CD4-positive, alpha-beta T cell treated with Interleukin-15 for 4 hours (primary cell): Measurements from ENCODE around the gene SCAF1.
A peak's percentile ranks its signal among the peaks of the same experiment; 100 is the strongest.
"Not testable (repeated sequence)": the region's sequence is repeated elsewhere in the genome, so short reads cannot be mapped to it uniquely, and the experiment has no call there.

Experiments used
- DNase-seq: peaks from one replicate; pipeline ENCODE4 v3.0.0-alpha.2; 2020; ENCODE audit warnings: low spot score

SCAF1 gene

DNA sequence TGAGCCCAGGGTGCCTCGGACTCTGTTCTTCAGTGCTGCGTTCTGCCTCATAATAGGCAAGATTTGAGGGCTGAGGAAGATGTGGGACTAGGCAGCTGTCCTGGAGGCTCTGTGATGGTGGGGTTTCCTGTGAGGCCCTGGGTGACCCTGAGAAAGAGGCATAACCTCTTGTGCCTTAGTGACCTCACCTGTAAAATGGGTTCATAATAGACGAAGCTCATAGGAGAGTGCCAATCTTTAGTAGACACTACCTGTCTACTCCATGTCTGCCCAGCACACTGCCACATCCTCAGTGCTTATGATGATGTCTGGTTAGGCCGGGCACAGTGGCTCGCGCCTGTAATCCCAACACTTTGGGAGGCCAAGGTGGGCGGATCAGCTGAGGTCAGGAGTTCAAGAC, 25.5 kb upstream of the SCAF1 start:
- DNase-seq = no peak

DNA sequence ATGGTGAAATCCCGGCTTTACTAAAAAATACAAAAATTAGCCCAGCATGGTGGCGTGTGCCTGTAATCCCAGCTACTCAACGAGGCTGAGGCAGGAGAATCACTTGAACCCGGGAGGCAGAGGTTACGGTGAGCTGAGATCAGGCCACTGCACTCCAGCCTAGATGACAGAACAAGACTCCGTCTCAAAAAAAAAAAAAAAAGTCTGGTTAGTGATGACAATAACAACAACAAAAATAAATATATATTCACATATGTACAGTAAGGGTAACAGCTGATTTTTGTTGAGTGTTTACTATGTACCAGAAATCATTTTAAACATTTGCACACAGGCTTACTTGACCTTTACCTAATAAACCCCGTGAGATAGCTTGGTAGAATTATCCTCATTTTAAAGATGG, 25.1 kb upstream of the SCAF1 start:
- no peak for DNase-seq

DNA sequence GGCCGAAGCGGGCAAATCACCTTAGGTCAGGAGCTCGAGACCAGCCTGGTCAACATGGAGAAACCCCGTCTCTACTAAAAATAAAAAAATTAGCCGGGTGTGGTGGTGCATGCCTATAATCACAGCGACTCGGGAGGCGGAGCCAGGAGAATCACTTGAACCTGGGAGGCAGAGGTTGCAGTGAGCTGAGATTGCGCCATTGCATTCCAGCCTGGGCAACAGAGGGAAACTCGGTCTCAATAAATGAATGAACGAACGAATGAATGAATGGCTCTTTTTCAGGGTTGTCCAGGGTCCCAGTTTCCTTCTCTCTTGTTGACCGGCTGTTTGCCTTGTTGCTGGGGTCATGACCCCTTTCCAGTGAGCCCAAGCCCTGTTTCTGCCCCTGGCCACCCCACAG, 24.1 kb upstream of the SCAF1 start:
- not testable (repeated sequence) for DNase-seq

DNA sequence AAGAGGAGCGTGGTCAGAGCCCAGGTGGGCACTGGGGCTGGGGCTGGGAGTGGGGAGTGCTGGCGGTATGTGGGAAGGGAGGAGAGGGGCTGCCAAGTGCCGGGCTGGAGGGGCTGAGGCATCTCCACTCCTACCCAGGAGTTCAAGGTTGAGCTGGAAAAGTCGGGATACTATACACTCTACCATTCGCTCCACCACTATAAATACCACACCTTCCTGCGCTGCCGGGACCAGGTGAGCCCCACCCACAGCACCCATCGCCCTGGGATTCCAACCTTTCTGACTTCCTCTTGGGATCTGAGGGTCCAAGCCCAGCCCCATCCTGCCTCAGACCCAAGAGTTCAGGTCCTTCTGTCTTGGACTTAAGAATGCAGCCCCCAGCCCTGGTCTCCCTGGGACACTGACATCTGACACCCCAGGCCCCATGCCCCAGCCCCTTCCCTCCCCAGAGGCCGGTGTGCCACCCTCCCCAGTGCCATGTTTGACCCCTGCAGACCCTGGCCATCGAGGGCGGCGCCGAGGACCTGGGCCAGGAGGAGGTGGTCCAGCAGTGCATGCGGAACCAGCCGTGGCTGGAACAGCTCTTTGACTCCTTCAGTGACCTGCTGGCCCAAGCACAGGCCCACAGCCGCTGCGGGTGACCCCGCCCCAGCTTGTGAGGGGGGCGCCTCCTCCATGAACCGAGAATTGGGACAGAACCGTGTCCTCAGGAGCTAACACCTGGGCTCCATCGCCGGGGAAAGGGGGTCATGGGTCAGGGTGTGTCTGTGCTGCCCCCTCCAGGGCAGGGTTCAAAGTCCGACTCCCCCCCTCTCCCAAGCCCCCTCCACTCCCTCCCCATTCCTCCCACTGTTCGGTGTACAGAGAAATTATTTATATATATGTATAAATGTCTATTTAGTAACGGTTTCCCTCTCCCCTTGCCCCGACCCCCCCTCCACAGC, 16.8 kb upstream of the SCAF1 start:
- no peak for DNase-seq

DNA sequence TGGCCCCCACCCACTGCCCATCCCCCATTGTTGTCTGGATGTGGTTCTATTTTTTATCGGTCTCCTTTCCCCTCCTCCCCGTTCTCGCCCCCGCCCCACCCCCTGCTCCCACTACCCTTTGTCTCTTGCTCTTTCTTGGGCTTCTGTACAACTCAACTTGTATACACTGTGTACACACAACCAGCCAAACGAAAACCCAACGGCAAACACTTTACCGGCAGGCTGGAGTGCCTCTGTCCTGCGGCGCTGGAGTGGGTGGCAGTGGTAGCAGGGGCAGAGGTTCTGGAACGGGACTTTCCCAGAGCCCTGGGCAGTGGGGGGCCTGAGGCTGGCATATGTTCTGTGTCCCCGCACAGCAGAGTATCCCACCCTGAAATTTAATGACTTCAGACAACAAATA, 15.8 kb upstream of the SCAF1 start:
- DNase-seq = no peak

DNA sequence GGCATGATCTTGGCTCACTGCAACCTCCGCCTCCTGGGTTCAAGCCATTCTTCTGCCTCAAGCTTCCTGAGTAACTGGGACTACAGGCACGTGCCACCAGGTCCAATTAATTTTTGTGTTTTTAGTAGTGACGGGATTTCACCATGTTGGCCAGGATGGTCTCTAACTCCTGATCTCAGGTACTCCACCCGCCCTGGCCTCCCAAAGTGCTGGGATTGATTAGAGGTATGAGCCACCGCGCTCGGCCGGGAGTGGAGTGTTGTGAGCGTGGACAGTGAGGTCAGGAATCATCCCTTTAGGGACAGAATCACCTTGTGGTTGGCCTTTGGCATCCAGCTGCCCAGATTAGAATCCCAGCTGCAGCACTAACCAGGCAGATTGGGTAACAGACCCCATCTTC, 12.3 kb upstream of the SCAF1 start:
- no peak for DNase-seq

DNA sequence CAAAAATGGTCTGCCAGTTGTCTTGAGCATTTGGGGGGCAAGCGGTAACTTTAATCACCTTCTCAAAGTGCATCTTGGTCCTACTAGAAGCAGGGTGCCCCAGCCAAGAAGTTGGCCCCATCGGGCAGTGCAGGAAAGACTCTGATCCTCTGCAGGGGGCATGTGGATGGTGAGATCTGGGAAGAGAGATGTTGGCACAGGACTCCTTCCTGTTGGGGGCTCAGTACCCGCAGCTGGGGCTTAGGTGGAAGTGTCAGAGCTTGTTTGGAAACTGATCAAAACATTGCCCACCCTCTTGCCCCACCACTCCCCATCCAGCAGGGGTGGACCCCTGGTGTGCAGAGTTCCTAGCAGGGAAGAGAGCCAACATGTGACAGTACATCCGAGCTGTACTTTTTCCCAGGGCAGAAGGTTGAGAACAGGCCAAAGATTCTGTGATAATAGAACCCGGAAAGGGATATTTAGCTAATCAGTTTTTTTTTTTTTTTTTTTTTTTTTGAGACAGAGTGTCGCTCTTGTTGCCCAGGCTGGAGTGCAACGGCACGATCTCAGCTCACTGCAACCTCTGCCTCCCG, 10.9 kb upstream of the SCAF1 start:
- no peak for DNase-seq

DNA sequence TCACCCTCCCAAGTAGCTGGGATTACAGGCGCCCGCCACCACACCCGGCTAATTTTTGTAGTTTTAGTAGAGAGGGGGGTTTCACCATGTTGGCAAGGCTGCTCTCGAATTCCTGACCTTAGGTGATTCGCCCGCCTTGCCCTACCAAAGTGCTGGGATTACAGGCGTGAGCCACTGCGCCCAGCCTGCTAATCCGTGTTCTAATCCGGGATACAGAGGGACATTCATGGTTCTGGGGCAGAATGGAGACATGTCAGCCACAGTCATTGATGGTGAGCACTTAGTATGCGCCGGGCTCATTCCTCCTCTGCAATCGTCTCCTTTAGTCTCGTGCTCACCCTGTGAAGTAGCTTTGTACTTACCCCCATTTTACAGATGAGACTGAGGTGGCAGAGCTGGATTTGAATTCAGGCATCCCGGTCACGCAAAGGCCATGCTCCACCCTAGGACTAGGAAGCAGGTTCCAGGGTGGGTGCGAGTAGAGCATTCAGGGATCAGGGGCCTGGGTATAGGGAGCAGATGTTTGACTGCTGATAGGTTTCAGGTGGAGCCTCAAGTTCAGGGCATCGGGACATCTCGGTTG, 10.3 kb upstream of the SCAF1 start:
- DNase-seq = no peak

DNA sequence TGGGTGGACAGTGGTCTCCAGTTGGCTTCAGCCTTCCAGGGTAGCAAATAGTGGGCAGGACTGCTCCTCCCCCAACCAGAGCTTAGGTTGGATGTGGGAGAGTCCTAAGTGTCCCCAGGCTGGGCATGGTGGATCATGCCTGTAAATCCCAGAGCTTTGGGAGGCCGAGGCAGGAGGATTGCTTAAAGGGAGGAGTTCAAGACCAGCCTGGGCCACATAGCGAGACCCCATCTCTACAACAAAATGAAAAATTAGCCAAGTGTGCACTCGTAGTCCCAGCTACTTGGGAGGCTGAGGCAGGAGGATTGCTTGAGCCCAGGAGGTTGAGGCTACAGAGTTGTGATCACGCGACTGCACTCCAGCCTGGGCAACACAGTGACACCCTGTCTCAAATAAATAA, 9.4 kb upstream of the SCAF1 start:
- no peak for DNase-seq

DNA sequence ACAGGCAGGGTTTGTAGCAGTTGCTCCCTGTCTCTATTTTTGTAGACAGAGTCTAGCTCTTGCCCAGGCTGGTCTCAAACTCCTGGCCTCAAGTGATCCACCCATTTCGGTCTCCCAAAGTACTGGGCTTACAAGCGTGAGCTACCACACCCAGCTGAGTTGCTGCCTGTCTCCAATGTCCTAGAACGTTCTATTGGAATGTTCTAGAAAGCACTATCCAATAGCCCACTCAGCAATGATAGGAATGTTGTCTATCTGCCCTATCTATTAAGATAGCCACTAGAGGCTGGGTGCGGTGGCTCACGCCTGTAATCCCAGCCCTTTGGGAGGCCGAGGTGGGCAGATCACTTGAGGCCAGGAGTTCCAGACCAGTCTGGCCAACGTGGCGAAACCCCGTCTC, 8.7 kb upstream of the SCAF1 start:
- DNase-seq = not testable (repeated sequence)

DNA sequence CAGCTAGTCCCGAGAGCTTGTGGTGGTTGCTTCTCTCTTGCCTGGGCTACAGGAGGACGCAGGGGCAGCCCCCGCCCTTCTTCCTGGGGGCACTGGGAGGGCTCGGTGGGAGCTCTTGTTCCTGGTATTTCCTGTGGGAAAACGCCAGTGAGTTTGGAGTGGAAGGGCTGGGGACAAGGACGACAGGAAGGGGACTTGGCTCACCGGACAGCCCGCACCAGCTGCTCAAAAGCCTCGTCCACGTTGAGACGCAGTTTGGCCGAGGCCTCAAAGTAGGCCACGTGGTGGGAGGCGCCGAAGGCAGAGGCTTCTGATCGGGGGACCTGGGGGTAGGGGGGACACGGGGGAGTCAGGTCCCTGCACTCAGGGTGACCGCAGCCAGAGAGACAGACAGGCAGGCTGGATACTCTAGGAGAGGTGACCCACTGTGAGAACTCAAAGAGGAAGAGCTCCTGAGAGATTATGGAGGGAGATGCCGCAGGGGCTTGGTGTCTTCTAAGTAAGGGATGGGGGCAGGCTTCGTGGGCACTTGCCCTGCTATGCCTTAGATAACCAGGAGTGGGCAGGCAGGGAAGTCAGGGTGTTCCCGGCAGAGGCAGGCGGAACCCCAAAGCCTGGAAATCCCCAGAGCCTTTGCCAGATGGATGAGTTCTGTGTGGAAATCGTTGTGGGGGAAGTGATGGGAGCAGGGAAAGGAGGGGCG, 6.3 kb upstream of the SCAF1 start:
- DNase-seq = no peak

DNA sequence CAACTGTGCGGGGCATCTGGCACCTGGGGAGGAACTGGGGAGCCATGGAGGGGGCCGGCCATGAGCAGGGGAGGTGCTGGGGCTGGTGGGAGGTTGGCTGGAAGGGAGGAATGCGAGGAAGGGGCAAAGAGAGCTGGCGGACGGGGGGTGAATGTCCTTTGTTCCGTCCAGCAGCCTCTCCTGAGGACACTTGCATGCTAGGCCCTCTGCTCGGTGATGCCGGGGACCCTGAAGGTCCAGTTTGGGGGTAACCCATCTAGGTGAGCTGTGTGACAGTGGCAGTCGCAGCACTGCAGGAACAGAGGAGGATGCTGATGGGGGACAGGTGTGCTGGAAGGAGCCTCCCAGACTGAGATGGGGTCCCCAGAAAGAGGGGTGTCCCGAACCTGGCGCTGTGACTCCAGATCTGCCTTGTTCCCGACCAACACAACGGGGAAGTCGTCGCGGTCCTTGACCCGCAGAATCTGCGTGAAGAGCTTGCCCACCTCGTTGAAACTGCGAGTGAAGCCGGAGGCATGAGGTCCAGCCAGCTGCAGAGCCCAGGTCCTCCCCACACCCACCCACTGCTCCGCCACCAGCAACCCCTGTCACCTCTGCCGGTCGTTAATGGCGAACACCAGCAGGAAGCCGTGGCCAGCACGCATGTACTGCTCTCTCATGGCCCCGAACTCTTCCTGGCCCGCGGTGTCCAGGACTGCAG, 5.6 kb upstream of the SCAF1 start:
- no peak for DNase-seq

DNA sequence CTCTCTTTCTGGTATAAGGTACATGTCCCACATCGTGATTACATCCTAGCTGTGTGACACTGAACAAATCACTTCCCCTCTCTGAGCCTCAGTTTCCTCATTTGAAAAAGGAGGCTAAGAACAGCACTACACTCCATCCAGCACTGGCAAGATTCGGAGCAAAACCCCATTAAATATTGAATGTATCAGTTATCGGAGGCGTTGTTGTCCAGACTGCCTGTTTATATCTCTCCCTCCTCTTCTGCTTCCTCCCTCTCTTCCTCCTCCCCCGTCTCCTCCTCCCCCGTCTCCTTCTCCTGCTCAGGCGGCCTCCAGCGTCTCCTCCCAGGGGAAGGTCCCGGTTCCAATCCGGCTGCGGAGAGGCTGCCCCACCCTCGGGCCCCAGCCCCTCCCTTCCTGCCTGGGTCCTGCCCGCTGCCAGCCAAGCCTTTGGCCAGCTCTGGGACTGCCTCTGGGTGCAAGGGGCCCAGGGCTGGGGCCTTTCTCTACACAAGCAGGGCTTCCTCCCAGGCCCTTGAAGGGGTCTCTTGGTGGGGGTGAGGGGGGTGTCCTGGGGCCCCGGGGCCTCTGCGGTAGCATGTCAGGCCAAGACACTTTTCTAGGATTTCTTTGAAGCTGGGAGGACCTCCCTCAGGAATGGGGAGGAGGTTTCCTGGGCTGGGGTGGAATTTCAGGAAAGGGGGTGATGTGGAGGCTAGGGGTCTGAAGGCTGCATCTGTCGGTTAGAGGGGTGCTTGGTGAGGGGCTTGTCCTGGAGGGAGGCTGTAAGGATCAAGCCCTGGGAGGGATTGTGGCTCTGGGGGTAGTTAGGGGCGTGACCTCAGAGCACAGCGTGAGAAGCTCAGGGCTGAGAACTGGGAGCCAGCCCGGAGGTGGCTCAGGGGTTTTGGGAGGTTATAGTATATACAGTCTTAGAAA, 3.9 kb upstream of the SCAF1 start:
- no peak for DNase-seq

DNA sequence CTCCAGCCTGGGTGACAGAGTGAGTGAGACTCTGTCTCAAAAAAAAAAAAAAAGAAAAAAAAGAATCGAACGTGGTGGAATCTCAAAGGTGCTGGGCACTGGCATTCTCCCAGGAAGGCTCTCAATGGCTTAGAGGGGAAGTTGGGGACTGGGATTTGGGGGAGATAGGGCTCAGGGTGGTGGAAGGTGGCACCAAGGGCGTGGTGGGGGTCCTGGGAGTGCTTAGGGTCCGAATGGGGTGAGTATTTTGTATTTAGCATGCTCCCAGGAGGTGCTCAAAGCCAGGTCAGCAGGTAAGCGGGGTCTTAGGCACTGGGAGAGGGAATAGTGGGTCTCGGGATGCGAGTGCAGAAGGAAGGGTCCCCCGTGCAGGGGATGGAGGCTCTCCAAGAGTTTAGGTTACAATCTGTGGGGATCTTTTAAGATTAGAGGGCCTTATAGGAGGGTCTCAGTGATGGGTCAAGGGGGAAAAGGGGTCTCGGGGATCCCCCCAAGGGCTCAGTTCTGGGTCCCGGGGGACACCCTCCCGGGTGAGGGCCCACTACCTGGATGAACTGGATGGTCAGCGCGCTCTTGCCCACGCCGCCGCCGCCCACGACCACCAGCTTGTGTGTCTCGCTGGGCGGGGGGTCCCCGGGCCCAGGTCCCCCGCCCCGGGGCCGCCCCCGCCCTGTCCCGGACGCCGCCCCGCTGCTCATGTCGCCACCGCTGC, 2.5 kb upstream of the SCAF1 start:
- DNase-seq = no peak

DNA sequence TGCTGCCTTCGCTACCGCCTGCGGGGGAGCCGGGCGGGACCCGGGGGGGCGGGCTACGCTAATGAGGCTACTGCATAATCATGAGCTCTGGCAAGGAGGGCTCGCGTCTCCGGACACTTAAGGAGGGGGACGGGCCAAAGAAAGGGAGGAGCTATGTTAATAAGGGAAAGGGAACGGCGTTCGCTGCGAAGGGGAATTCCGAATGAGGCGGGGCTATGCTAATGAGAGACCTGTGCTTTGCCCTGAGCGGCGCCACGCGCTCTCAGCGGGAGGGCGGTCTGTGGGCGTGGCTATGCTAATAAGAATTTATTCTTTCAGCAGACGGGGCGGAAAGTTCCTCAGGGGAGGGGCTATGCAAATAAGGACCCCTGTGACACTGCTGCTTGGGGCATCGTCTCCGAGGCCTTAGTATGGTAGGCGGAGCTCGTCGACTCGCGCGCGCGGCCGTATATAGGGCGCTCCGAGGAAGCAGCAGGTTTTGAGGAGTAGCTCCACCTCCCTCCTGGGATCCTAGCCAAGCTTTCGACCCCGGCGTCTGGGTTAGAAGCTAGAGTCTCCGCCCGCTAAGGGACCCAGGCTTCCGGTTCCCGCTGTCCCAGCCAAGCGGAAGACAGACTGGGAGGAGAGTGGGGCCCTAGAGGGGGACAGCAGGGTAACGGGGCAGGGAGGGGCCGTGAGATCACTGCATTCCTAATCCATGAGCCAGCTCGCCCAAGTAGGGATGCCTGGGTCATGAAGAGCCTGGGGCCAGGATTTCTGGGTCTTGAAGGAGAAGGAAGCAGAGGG, 1.7 kb upstream of the SCAF1 start, which contains the start of gene RRAS:
Gene RRAS (minus strand): TSS at position 31 of the 786 bp plus-strand sequence. CDS start 45 bp downstream, outside the sequence.
- DNase-seq = peak; percentile 100

DNA sequence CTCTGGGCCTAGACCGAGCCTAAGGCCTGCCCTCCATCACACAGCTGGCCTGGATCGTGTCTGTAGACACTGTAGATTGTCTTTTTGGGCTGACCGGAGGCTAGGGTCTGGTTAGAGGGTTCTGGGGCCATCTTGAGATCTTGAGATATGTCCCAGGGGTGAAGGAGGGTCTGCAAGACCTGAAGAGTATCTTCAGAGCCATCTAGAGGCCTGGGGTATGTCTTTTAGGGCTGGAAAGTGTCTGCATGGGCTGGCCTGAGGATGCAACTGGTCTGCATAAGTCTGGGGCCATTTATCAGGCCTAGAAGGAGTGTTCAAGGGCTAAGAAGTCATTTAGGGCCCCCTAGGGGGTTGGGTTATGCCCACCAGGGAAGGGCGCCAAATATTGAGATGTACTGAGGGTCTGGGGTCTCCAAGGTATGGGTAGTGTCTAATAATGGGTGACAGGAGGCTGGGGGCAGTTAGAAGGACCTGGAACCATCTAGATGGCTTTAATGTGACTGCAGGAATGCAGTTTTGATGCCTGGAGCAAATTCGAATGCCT, 555 bp downstream of the SCAF1 start:
- DNase-seq = no peak

DNA sequence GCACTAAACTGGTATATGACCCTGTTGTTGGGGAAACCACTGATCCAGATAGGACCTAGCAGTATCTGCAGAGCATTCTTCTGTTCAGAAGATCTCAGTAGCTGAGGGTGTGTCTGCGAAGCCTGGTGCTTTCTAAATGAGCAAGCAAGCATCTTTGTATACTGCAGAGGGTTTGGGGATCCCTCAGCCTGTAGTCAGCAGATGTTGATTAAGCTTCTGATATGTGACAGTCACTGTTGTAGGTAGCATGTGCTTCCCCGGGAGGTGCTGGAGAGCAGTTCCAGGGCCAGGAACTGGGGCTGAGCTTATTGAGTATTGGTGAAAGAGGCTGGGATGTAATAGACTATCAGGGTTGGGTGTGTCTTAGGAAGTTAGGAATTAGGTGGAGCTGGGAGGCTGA, 1.5 kb downstream of the SCAF1 start:
- no peak for DNase-seq

DNA sequence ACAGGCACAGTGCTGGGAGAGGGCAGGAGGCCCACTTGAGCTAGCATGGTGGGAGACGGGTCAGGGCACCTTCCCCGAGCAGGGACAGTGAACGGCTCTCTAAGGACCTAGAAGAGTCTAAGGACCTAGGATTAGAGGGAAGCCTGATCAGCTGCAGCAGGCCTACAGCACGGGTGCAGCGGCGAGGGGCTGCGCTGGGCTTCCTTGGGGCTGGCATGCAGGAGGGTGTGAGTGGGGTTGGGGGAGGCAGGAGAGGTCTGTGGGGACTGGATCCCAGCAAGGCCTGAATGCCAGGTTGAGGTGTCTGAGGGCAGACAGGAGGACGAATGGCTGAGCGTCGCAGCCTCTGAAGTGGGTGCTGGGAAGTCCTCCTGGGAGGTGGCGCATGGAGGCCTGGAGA, 3.6 kb downstream of the SCAF1 start:
- DNase-seq = no peak

DNA sequence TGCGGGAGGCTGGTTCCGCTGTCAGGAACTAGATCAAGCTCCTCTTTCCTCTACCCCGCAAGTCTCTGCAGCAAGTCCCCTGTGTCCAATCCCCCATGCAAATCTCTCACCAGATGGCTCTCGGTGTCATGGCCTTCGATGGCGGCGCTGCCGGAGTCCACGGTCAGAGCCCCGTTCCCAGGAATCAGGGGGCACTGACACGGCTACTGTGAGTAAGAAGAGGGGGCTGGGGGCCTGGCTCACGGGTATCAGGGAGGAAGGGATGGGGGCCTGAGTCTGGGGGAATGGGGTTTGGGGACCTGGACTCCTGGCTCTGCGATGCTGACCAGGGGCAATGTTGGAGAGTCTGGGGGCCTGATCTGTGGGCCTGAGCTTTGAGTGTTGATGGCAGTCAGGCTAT, 4.0 kb downstream of the SCAF1 start:
- DNase-seq = no peak
